ENCODE measurements around the gene KDM5A. TPM values are rescaled to one million over a fixed set of nuclear protein-coding genes. Genes with fewer than 3 reads are reported as not detected.

The KDM5A gene
- total and polyA plus RNA-seq, 2 experiments from 2014 or later = 47.1 to 48.3 TPM

- Histone ChIP-seq H3K79me2 (replicated peaks; ENCODE audit: insufficient read depth) (no peaks in the 10 kb centered on the region; the same call in 1 of the 2 replicates), H2AFZ (no peak overlapping the region), H3K27ac (ENCODE audit: low read depth) (no peak overlapping the region), H4K20me1 (replicated peaks; ENCODE audit: insufficient read depth) (no peaks in the 10 kb centered on the region), H3F3A (replicated peaks; ENCODE audit: low read depth) (no peaks in the 10 kb centered on the region), H3K27me3 (ENCODE audit: insufficient read depth) (no peaks in the 10 kb centered on the region), H3K4me2 (no peak overlapping the region), H3K9me2 (ENCODE audit: insufficient read depth) (0 out of 2 replicates have a peak, but pooled peaks cover 1% of the 10 kb centered on the region), H3K4me1 (ENCODE audit: insufficient read depth) (no peaks in the 10 kb centered on the region), H3K4me3 (no peak overlapping the region), H3K36me3 (ENCODE audit: insufficient read depth) (peaks cover 21% of the 10 kb centered on the region)
- TF ChIP-seq JUNB (IDR thresholded peaks at IDR 0.05; ENCODE audit: unreplicated experiment) = no peak
- no peak for TF ChIP-seq CREB1 (CRISPR knock-in tag; IDR thresholded peaks at IDR 0.05; ENCODE audit: low read depth)
- no peak for TF ChIP-seq EZH2 (IDR thresholded peaks at IDR 0.05; ENCODE audit: low read depth, unreplicated experiment)
- TF ChIP-seq, protein P1, sequence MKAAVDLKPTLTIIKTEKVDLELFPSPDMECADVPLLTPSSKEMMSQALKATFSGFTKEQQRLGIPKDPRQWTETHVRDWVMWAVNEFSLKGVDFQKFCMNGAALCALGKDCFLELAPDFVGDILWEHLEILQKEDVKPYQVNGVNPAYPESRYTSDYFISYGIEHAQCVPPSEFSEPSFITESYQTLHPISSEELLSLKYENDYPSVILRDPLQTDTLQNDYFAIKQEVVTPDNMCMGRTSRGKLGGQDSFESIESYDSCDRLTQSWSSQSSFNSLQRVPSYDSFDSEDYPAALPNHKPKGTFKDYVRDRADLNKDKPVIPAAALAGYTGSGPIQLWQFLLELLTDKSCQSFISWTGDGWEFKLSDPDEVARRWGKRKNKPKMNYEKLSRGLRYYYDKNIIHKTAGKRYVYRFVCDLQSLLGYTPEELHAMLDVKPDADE (IDR thresholded peaks at IDR 0.05) = no peak
- TF ChIP-seq, protein P2, sequence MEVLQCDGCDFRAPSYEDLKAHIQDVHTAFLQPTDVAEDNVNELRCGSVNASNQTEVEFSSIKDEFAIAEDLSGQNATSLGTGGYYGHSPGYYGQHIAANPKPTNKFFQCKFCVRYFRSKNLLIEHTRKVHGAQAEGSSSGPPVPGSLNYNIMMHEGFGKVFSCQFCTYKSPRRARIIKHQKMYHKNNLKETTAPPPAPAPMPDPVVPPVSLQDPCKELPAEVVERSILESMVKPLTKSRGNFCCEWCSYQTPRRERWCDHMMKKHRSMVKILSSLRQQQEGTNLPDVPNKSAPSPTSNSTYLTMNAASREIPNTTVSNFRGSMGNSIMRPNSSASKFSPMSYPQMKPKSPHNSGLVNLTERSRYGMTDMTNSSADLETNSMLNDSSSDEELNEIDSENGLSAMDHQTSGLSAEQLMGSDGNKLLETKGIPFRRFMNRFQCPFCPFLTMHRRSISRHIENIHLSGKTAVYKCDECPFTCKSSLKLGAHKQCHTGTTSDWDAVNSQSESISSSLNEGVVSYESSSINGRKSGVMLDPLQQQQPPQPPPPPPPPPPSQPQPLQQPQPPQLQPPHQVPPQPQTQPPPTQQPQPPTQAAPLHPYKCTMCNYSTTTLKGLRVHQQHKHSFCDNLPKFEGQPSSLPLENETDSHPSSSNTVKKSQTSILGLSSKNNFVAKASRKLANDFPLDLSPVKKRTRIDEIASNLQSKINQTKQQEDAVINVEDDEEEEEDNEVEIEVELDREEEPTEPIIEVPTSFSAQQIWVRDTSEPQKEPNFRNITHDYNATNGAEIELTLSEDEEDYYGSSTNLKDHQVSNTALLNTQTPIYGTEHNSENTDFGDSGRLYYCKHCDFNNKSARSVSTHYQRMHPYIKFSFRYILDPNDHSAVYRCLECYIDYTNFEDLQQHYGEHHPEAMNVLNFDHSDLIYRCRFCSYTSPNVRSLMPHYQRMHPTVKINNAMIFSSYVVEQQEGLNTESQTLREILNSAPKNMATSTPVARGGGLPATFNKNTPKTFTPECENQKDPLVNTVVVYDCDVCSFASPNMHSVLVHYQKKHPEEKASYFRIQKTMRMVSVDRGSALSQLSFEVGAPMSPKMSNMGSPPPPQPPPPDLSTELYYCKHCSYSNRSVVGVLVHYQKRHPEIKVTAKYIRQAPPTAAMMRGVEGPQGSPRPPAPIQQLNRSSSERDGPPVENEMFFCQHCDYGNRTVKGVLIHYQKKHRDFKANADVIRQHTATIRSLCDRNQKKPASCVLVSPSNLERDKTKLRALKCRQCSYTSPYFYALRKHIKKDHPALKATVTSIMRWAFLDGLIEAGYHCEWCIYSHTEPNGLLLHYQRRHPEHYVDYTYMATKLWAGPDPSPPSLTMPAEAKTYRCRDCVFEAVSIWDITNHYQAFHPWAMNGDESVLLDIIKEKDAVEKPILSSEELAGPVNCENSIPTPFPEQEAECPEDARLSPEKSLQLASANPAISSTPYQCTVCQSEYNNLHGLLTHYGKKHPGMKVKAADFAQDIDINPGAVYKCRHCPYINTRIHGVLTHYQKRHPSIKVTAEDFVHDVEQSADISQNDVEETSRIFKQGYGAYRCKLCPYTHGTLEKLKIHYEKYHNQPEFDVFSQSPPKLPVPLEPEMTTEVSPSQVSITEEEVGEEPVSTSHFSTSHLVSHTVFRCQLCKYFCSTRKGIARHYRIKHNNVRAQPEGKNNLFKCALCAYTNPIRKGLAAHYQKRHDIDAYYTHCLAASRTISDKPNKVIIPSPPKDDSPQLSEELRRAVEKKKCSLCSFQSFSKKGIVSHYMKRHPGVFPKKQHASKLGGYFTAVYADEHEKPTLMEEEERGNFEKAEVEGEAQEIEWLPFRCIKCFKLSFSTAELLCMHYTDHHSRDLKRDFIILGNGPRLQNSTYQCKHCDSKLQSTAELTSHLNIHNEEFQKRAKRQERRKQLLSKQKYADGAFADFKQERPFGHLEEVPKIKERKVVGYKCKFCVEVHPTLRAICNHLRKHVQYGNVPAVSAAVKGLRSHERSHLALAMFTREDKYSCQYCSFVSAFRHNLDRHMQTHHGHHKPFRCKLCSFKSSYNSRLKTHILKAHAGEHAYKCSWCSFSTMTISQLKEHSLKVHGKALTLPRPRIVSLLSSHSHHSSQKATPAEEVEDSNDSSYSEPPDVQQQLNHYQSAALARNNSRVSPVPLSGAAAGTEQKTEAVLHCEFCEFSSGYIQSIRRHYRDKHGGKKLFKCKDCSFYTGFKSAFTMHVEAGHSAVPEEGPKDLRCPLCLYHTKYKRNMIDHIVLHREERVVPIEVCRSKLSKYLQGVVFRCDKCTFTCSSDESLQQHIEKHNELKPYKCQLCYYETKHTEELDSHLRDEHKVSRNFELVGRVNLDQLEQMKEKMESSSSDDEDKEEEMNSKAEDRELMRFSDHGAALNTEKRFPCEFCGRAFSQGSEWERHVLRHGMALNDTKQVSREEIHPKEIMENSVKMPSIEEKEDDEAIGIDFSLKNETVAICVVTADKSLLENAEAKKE (CRISPR knock-in tag; IDR thresholded peaks at IDR 0.05) = no peak
- TF ChIP-seq CTCF (conservative IDR thresholded peaks at IDR 0.05; ENCODE audit: low read depth in 2 of 2) = no peak
- TF ChIP-seq EZH2phosphoT487 (IDR thresholded peaks at IDR 0.05; ENCODE audit: unreplicated experiment) = no peak
- no peak for TF ChIP-seq NANOG (IDR thresholded peaks at IDR 0.05; ENCODE audit: borderline replicate concordance)
- TF ChIP-seq ZNF114 (CRISPR knock-in tag; IDR thresholded peaks at IDR 0.05) = no peak
- no peak for TF ChIP-seq ZNF331 (CRISPR knock-in tag; IDR thresholded peaks at IDR 0.05; ENCODE audit: low read depth)
- no peak for TF ChIP-seq POLR2AphosphoS5 (IDR thresholded peaks at IDR 0.05; ENCODE audit: low read depth)
- TF ChIP-seq STAT1 (IDR thresholded peaks at IDR 0.05; ENCODE audit: unreplicated experiment) = no peak
- TF ChIP-seq, protein P3, sequence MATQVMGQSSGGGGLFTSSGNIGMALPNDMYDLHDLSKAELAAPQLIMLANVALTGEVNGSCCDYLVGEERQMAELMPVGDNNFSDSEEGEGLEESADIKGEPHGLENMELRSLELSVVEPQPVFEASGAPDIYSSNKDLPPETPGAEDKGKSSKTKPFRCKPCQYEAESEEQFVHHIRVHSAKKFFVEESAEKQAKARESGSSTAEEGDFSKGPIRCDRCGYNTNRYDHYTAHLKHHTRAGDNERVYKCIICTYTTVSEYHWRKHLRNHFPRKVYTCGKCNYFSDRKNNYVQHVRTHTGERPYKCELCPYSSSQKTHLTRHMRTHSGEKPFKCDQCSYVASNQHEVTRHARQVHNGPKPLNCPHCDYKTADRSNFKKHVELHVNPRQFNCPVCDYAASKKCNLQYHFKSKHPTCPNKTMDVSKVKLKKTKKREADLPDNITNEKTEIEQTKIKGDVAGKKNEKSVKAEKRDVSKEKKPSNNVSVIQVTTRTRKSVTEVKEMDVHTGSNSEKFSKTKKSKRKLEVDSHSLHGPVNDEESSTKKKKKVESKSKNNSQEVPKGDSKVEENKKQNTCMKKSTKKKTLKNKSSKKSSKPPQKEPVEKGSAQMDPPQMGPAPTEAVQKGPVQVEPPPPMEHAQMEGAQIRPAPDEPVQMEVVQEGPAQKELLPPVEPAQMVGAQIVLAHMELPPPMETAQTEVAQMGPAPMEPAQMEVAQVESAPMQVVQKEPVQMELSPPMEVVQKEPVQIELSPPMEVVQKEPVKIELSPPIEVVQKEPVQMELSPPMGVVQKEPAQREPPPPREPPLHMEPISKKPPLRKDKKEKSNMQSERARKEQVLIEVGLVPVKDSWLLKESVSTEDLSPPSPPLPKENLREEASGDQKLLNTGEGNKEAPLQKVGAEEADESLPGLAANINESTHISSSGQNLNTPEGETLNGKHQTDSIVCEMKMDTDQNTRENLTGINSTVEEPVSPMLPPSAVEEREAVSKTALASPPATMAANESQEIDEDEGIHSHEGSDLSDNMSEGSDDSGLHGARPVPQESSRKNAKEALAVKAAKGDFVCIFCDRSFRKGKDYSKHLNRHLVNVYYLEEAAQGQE (IDR thresholded peaks at IDR 0.05; ENCODE audit: unreplicated experiment) = no peak
- 0 out of 2 replicates have a peak overlapping the region, but pooled peaks have one; percentile 56 for H3K27ac Mint-ChIP-seq
- H3K27me3 Mint-ChIP-seq (ENCODE audit: insufficient read depth, low read depth, poor library complexity) = no peaks in the 10 kb centered on the region
- H3K9me3 Mint-ChIP-seq = peaks cover 6% of the 10 kb centered on the region; the same call in 2 of the 3 replicates
- DNase-seq (ENCODE audit: low spot score) (no peak), ATAC-seq (no peak)
- H3K36me3 Mint-ChIP-seq (ENCODE audit: low read depth) = peaks cover 74% of the 10 kb centered on the region
- no peaks in the 10 kb centered on the region for H3K4me1 Mint-ChIP-seq
- H3K4me3 Mint-ChIP-seq = no peak overlapping the region
Observed at GRCh38 chr12:356276-356988, 32.7 kb downstream of the KDM5A start.
